Choroid plexus epithelial cell (primary cell): ENCODE results near the gene LRIT3.
A peak's percentile ranks its signal among the peaks of the same experiment; 100 is the strongest.

Experiments used
- DNase-seq: peaks from one replicate; pipeline ENCODE4 v3.0.0-alpha.2; 2010; ENCODE audit warnings: low read depth
- H3K4me3 ChIP-seq: 2 replicates; pipeline ENCODE4 v1.5.1; 2011; ENCODE audit warnings: low read depth, mild to moderate bottlenecking, control low read depth, low read length, moderate library complexity
- CTCF ChIP-seq: conservative IDR thresholded peaks from 2 replicates; pipeline ENCODE4 v1.5.1; 2011; ENCODE audit warnings: low read depth, mild to moderate bottlenecking, control low read depth, inconsistent platforms, low read length, moderate library complexity

The LRIT3 gene

GRCh38 chr4:109847896-109848442 lies at the start of gene LRIT3:
Gene LRIT3 (plus strand): TSS chr4:109848107. CDS start chr4:109848202, 95 bp downstream.
- no peak for TF ChIP-seq CTCF
- H3K4me3 ChIP-seq, result no peak within 1 kb of the TSS
- no peak for DNase-seq

- no peak for DNase-seq
- TF ChIP-seq CTCF, result peak; percentile 4
- no peak overlapping the region for H3K4me3 ChIP-seq
Measured at GRCh38 chr4:109798866-109799265, 49.0 kb upstream of the LRIT3 start.

GRCh38 chr4:109801099-109801789 lies 46.7 kb upstream of the LRIT3 start:
- peak overlapping the region; percentile 52 for H3K4me3 ChIP-seq
- TF ChIP-seq CTCF, result no peak
- peak; percentile 26 for DNase-seq

- peak; percentile 93 for DNase-seq
- TF ChIP-seq CTCF, result no peak
- peak within 1 kb of the TSS; percentile 52 for H3K4me3 ChIP-seq
Measured at GRCh38 chr4:109801895-109802319, 46.0 kb upstream of the LRIT3 start, which contains the start of gene CFI. Gene CFI (minus strand): TSS chr4:109801999. CDS start chr4:109801971, 28 bp downstream.

GRCh38 chr4:109803924-109804571 lies 43.9 kb upstream of the LRIT3 start:
- TF ChIP-seq CTCF, result peak; percentile 55
- no peak overlapping the region for H3K4me3 ChIP-seq
- peak; percentile 79 for DNase-seq

- no peak for DNase-seq
- TF ChIP-seq CTCF, result no peak
- no peak overlapping the region for H3K4me3 ChIP-seq
Measured at GRCh38 chr4:109809655-109810054, 38.3 kb upstream of the LRIT3 start.
